Natural killer cell (primary cell): Measurements from ENCODE around the gene EGFLAM. TPM values are rescaled to one million over a fixed set of nuclear protein-coding genes. Genes with fewer than 3 reads are reported as not detected.

Experiments used
- ATAC-seq, 3 donors: fragments of 150-1000 bp in 2 of 3; fragments of 200-7000 bp in 1 of 3; cut with Tn5 transposase; 1 replicate in 1 of 3; 2 replicates in 2 of 3; pipeline ENCODE4 v1.10.0; 2021; ENCODE audit warnings: mild to moderate bottlenecking in 2 of 3, moderate library complexity in 2 of 3
- DNase-seq, 2 donors: peaks; one replicate each; pipeline versions ENCODE4 v3.0.0 to v3.0.0-alpha.2; 2013 to 2021; ENCODE audit warnings: mixed read lengths in 1 of 2
- H3K27ac ChIP-seq: one replicate; pipeline ENCODE4 v1.5.1; 2013; ENCODE audit warnings: mild to moderate bottlenecking, low read length
- H3K27me3 ChIP-seq: one replicate; pipeline ENCODE4 v1.6.1; 2013; ENCODE audit warnings: low read length; ENCODE audit not compliant: control insufficient read depth, insufficient read depth
- H3K36me3 ChIP-seq: one replicate; pipeline ENCODE4 v1.6.1; 2013; ENCODE audit warnings: low read length; ENCODE audit not compliant: control insufficient read depth, insufficient read depth
- H3K4me1 ChIP-seq: one replicate; pipeline ENCODE4 v1.6.1; 2013; ENCODE audit warnings: low read length; ENCODE audit not compliant: control insufficient read depth, insufficient read depth
- H3K4me3 ChIP-seq: one replicate; pipeline ENCODE4 v1.5.1; 2013; ENCODE audit warnings: low read length
- H3K9me3 ChIP-seq: one replicate; pipeline ENCODE4 v1.6.1; 2013; ENCODE audit warnings: low read length; ENCODE audit not compliant: control insufficient read depth, insufficient read depth
- H3K27ac Mint-ChIP-seq, 2 donors: one replicate each; pipeline ENCODE4 v1.8.0; 2022; ENCODE audit warnings: mild to moderate bottlenecking in 2 of 2, mixed read lengths in 2 of 2, moderate library complexity in 1 of 2
- H3K27me3 Mint-ChIP-seq, 2 donors: one replicate each; pipeline ENCODE4 v1.8.0; 2022; ENCODE audit warnings: low read depth in 2 of 2, mixed read lengths in 2 of 2
- H3K36me3 Mint-ChIP-seq: one replicate; pipeline ENCODE4 v1.8.0; 2022; ENCODE audit warnings: mixed read lengths
- H3K4me1 Mint-ChIP-seq, 2 donors: one replicate each; pipeline ENCODE4 v1.8.0; 2022; ENCODE audit warnings: mixed read lengths in 2 of 2
- H3K4me3 Mint-ChIP-seq: one replicate; pipeline ENCODE4 v1.8.0; 2022; ENCODE audit warnings: mild to moderate bottlenecking, moderate library complexity, mixed read lengths
- H3K9me3 Mint-ChIP-seq, 2 donors: one replicate each; pipeline ENCODE4 v1.8.0; 2022; ENCODE audit warnings: mixed read lengths in 2 of 2
- CTCF ChIP-seq: fragments of 200-600 bp; IDR thresholded peaks from one replicate; pipeline ENCODE4 v1.8.0; 2022; ENCODE audit warnings: antibody characterized with exemption
- WGBS: methylation state at CpG from one replicate; pipeline ENCODE4 v1.1.7; 2013; ENCODE audit warnings: missing lambda C conversion rate; ENCODE audit not compliant: insufficient coverage; 5-methylcytosine and 5-hydroxymethylcytosine counted together
- intact Hi-C: fragments of 100-400 bp; cut with micrococcal nuclease; formaldehyde crosslinking; loops from one replicate; pipeline ENCODE4 v1.14.2; 2022
- total RNA-seq, 4 donors: library from RNA; stranded (reverse); fragments of 120-200 nt in 1 of 4; gene quantifications; one replicate each; pipeline versions ENCODE4 v1.2.3 to v1.2.4, GENCODE V29; 2013 to 2022

The EGFLAM gene
- total RNA-seq, 3 donors from 2014 or later (not counting 1 experiment from before 2014, with no cell fraction given) = not detected

GRCh38 chr5:38265546-38266179 is 7.3 kb downstream of the EGFLAM start:
- Mint-ChIP-seq H3K9me3 (no peaks in the 10 kb centered on the region), H3K27me3 (peaks cover 17 to 39% of the 10 kb centered on the region in 2 donors), H3K27ac (no peak overlapping the region), H3K4me3 (no peak overlapping the region), H3K4me1 (no peaks in the 10 kb centered on the region), H3K36me3 (no peaks in the 10 kb centered on the region)
- Histone ChIP-seq H3K4me3 (no peak overlapping the region), H3K36me3 (no peaks in the 10 kb centered on the region), H3K27ac (no peak overlapping the region), H3K27me3 (peaks cover 2% of the 10 kb centered on the region), H3K4me1 (no peaks in the 10 kb centered on the region), H3K9me3 (no peaks in the 10 kb centered on the region)
- ATAC-seq (no peak), DNase-seq (peak in 1 of 2 donors; percentile 52)
- TF ChIP-seq CTCF = peak; percentile 22
- intact Hi-C loops = no loop called here
- WGBS = 31% methylated on average over 13 of the region's 13 CpGs

- ATAC-seq (no peak), DNase-seq (no peak)
- WGBS = 64% methylated on average over 1 of the region's 2 CpGs
- H3K27ac ChIP-seq = no peak overlapping the region
- Mint-ChIP-seq H3K27ac (no peak overlapping the region), H3K9me3 (peaks cover 0 to 5% of the 10 kb centered on the region in 2 donors), H3K4me3 (no peak overlapping the region), H3K27me3 (peaks cover 10 to 24% of the 10 kb centered on the region in 2 donors), H3K4me1 (no peaks in the 10 kb centered on the region), H3K36me3 (no peaks in the 10 kb centered on the region)
- no peak for TF ChIP-seq CTCF
- no peaks in the 10 kb centered on the region for H3K9me3 ChIP-seq
- H3K27me3 ChIP-seq = no peaks in the 10 kb centered on the region
- intact Hi-C loops = no loop called here
- H3K4me3 ChIP-seq = no peak overlapping the region
- no peaks in the 10 kb centered on the region for H3K36me3 ChIP-seq
- no peaks in the 10 kb centered on the region for H3K4me1 ChIP-seq
Observed at GRCh38 chr5:38267372-38267771, 9.0 kb downstream of the EGFLAM start.

GRCh38 chr5:38273626-38274025 is 15.3 kb downstream of the EGFLAM start:
- peaks cover 18% of the 10 kb centered on the region for H3K36me3 Mint-ChIP-seq
- no peak for TF ChIP-seq CTCF
- Histone ChIP-seq H3K9me3 (peaks cover 6% of the 10 kb centered on the region), H3K4me3 (no peak overlapping the region), H3K36me3 (no peaks in the 10 kb centered on the region), H3K27ac (no peak overlapping the region), H3K4me1 (no peaks in the 10 kb centered on the region), H3K27me3 (no peaks in the 10 kb centered on the region)
- no peaks in the 10 kb centered on the region for H3K27me3 Mint-ChIP-seq
- H3K27ac Mint-ChIP-seq = no peak overlapping the region
- intact Hi-C loops = no loop called here
- no peak for DNase-seq
- H3K4me3 Mint-ChIP-seq = no peak overlapping the region
- no peak for ATAC-seq
- 63% methylated on average over 2 of the region's 3 CpGs for WGBS
- H3K9me3 Mint-ChIP-seq = peaks cover 11 to 19% of the 10 kb centered on the region in 2 donors
- no peaks in the 10 kb centered on the region for H3K4me1 Mint-ChIP-seq

GRCh38 chr5:38274370-38274769 is 16.0 kb downstream of the EGFLAM start:
- H3K27ac Mint-ChIP-seq = no peak overlapping the region
- no peak for ATAC-seq
- peaks cover 6% of the 10 kb centered on the region for H3K9me3 ChIP-seq

More at GRCh38 chr5:38274370-38274769, 16.0 kb downstream of the EGFLAM start:
- peaks cover 18% of the 10 kb centered on the region for H3K36me3 Mint-ChIP-seq
- DNase-seq = no peak
- WGBS = no CpG with 5 or more reads among the region's 1 CpG
- H3K9me3 Mint-ChIP-seq = peaks cover 11 to 19% of the 10 kb centered on the region in 2 donors
- H3K4me3 Mint-ChIP-seq = no peak overlapping the region
- no peak for TF ChIP-seq CTCF
- Histone ChIP-seq H3K27me3 (no peaks in the 10 kb centered on the region), H3K4me3 (no peak overlapping the region), H3K36me3 (no peaks in the 10 kb centered on the region), H3K4me1 (no peaks in the 10 kb centered on the region), H3K27ac (no peak overlapping the region)
- H3K27me3 Mint-ChIP-seq = no peaks in the 10 kb centered on the region
- intact Hi-C loops = no loop called here
- H3K4me1 Mint-ChIP-seq = no peaks in the 10 kb centered on the region
